Cortex of kidney (tissue), 1 donor: ENCODE measurements around the gene MRPS6.

Experiments used
- DNase-seq: peaks from one replicate; lab custom pipeline; 2025; lab: John Stamatoyannopoulos, UW

MRPS6 gene

DNA sequence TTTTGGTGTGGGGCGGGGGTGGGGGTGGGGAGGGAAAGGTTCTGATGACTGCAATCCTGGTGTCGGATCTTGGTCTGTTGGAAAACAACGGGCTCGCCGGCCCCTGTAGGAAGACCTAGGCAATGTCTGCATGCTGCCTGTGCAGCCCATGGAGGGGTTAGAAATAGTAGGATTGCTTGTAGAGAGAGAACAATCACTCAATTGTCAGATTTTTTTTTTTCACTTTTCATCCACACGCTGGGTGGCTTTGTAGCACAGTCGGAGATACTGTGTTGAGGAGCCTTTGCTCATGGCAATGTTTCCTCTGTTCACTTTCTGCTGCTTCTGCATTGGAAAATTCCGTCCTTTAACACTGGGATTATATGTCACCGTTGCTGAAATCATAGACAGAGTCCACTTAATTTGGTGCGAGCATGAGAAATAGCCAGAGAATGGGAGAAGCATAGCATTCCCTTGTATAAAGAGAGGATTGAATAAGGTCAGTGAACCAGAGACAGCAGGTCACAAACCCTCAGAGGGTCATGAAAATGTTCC is 107.5 kb downstream of the MRPS6 start:
- DNase-seq = no peak

DNA sequence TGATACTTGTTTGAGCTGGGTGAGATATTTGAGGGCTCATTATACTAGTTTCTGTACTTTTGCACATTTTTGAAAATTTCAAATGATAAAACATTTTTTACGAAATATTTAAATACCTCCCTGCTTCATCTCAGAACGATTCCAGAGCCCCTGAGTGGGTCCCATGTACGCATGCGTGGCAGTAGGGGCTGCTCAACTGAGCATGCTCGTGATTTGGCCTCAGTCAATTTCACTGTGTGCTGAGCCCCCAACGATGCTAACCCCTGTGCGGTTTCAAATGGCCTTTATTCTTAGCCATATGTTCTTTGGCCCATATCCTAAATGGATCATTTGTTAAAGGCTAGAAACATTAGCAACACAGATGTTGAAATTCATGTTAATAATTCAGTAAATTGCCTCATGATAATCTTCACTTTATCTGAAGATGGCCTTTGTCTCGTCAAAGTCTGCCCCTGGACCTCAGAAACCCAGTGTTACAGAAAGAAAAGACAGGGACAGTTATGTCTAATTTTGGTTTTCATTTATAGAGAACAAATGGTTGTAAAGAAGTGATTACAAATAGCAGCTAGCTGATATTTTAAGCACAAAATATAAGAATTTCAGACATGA is 108.2 kb downstream of the MRPS6 start:
- DNase-seq = no peak

DNA sequence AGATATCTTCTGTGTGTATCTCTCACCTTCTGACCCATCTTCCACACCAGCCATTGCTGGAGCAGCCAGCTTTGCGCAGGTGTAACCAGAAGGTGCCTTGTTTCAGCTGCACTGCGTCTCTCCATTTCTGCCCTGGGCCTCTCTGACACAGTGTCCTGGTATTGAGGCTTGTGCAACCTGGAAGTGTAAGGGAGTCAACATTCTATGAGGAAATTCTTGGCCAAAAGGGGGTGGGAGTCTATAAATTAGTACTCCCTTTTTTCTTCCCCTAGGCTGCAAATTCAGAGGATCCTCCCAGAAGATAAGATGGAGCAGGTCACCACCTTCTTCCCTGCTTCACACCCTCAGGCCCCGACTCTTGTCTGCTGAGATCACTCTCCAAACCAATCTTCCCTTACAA is 109.1 kb downstream of the MRPS6 start:
- DNase-seq = no peak

DNA sequence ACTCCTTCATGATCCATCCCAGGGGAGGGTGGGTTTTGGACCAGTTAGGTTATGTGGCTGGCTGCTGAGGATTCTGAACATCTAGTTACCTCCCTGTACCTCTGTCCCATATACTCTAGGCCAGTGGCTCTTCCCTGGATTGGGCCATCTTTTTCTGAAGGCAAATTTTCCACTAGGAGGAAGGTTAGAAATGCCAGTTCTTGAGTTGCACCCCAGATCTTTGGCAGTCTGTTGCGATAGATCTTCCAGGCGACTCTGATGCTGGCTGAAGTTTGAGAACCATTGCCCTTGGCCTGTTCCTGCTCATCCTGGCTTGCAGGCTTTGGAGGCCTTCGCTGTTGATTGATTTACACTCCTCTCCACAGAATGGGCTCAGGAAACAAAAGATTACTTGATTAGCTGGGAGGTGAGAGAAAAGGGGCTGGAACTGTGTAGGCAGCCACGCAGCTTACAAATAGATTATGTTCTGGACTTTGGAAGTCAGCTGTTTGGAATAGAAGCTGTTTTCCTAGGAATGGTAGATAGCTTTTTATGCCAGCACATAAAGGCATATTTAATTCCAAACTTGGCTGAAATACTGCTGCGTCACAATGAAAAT is 110.1 kb downstream of the MRPS6 start:
- DNase-seq = no peak

DNA sequence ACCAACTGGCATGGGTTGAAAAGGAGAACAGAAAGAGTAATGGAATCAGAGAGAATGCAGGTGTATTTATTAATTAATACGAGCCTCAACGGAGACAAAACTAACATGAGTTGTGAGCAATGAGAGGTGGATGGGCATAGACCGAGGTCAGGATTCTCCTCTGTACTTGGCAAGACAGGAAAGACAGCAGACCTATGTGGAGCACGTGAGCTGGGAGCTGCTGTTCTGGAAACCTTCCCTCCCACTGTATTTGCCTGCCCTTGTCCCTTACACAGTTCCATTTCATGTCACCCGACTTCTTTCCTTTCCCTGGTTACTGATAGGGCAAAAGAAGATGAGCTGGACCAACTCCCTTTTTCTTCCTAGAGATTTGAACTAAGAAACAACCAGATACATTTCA is 110.9 kb downstream of the MRPS6 start:
- no peak for DNase-seq

DNA sequence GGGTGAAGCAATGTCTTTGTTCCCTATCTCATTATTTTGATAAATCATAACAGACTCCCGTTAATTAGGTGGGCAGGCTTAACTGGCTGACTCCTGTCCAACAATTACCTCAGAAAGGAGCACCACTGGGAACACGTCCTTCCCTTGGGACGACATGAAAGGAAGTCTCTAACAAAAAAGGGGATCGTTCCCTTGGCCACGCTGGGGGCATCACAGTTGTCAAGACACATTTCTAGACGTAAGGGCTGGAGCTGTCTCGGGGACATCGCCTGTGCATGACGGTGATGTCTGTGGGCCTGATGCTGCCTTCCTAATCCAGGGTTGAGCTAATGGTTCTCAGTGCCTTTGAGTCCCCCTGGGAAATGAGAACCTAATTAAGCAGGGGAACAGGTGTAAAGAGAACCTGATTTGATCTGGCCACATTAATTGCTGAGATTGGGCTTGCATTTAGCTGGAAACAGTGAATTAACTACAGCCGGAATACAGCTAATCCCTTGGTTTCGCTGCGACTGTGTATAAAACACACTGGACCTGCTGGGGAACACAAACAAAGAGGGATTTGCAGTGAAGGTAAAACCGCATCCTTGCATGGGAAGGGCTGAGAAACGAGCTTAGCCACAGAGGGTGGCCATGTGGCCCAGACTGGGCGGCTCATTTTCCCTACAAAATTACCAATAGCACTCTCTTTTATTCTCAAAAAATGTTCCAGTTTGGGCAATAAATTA is 111.8 kb downstream of the MRPS6 start:
- DNase-seq = no peak

DNA sequence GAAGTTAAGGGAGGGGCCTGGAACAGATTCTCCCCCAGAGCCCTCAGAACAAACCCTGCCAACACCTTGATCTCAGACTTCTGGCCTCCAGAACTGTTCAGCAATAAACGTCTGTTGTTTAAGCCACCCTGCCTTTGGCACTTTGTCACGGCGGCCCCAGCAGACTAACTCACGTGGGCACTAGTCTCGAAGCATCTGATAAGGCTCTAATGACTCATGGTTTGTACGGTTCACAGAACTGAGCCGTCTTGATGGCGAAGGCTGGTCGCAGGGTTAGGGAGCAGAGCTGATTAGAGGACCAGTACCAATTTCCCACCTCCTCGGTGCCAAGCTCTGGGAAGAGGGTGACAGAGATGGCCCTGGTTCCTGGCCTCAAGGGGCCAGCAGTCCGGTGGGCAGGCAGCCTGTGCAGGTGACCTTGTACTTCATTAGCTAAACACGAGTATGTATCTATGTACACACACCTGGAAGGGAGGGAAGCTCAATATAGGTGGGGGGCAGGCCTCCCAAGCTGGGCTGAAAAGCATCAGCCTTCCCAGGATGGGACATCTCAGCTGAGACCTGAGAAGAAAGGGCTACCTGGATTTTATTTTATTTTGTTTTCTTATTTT is 112.8 kb downstream of the MRPS6 start:
- DNase-seq = no peak

DNA sequence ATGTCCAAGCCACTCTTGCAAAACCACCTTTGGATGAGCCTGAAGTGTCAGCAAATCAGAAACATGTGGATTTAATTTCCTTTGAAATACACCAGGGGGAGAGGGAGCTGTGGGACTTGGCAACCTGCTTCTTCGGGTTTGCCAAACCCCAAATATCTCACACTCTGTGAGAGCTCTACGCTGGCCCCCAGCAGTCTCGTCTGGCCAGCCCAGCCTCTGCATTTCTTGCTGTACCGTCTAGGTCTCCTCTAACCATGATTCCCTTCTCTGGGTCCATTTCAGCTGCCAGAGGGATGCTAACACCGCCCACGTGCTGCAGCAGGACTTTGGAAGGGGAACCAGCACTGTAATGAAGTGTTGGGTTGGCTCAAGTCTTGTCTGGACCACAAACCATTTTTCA is 114.6 kb downstream of the MRPS6 start:
- DNase-seq = no peak

DNA sequence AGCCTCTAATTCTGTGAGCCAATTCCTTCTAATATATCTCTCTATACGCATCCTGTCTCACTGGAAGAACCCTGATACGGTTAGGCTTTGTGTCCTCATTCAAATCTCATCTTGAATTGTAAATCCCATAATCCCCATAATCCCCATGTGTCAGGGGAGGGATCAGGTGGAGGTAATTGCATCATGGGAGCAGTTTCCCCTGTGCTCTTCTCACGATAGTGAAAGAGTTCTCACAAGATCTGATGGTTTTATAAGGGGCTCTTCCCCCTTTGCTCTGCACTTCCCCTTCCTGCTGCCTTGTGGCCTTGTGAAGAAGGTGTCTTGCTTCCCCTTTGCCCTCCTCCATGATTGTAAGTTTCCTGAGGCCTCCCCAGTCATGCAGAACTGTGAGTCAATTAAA is 116.1 kb downstream of the MRPS6 start:
- no peak for DNase-seq

DNA sequence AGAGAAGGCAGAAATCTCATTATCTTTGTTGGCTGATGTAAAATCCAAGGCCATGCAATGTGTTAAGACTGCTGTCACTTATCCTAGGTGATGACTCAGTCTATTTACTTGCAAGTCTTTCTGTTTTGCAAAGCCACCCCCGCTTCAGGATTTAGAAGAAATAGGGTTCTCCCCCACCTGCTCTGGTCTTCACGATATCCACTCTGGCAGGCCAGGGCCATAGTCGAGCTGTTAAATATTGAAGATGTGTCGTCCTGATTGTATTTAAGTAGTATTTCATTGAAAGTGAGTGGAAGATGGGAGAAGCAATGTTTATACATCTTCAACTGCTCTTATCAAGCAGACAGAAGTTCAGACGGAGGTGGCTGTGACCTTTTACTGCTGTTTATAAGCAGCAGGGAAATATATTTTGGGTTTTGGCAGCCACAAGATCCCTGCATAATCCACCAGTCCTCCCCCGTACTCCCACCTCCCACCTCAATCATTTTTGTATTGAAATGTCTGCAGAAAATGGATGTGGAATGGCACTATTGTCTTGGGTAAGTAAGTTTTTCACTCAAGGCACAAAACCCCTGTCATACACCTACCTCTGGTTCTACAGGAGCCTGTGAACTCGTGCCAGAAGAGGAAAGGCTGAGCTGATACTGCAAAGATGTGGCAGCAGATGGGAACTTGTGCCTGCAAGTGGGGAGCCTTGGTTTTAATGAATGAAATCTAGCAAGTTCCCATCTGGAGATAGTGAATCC is 117.4 kb downstream of the MRPS6 start:
- DNase-seq = no peak

DNA sequence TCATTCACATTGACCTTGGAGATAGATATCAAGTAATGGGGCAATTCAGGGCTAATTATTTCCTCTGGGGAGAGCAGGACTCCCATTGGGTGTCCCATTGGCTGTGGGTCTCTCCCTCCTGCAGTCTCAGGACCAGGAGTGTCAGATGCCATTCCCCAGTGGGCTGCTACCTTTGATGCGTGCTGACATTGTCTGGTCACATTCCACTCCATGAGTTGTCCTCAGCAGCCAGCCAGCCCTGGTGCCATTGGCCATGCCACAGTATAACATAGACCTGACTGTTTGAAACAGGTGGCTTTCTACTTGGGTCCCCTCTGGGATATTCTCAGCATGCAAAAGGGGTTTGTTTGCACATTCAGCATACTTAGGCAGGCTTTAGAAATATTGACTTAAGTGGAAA is 118.5 kb downstream of the MRPS6 start:
- no peak for DNase-seq
